Liver (tissue), 9 donors: ENCODE results near the gene MGRN1. TPM values are rescaled to one million over a fixed set of nuclear protein-coding genes. Genes with fewer than 3 reads are reported as not detected.
A peak's percentile ranks its signal among the peaks of the same experiment; 100 is the strongest.

Experiments
- DNase-seq: peaks from one replicate; pipeline ENCODE4 v3.0.0-alpha.2; 2017; ENCODE audit warnings: low spot score
- H3K27ac ChIP-seq, 2 donors: one replicate each; pipeline ENCODE4 v1.7.0; 2013; ENCODE audit warnings: inconsistent platforms in 2 of 2, low read length in 2 of 2, control low read depth in 1 of 2, low read depth in 1 of 2, mild to moderate bottlenecking in 1 of 2
- H3K27me3 ChIP-seq, 4 donors: one replicate each; pipeline versions ENCODE4 v1.6.1 to v1.7.0; 2013; ENCODE audit warnings: low read length in 3 of 4, inconsistent platforms in 1 of 4, mild to moderate bottlenecking in 1 of 4, moderate library complexity in 1 of 4; ENCODE audit not compliant: control insufficient read depth in 4 of 4, insufficient read depth in 4 of 4
- H3K36me3 ChIP-seq, 4 donors: one replicate each; pipeline versions ENCODE4 v1.6.1 to v1.7.0; 2013; ENCODE audit warnings: low read length in 3 of 4, mild to moderate bottlenecking in 3 of 4, low read depth in 1 of 4, moderate library complexity in 1 of 4; ENCODE audit not compliant: control insufficient read depth in 4 of 4, insufficient read depth in 3 of 4
- H3K4me1 ChIP-seq, 4 donors: one replicate each; pipeline versions ENCODE4 v1.6.1 to v1.7.0; 2013; ENCODE audit warnings: low read length in 3 of 4, mild to moderate bottlenecking in 3 of 4, moderate library complexity in 1 of 4; ENCODE audit not compliant: control insufficient read depth in 4 of 4, insufficient read depth in 4 of 4
- H3K4me3 ChIP-seq, 3 donors: one replicate each; pipeline versions ENCODE4 v1.6.1 to v1.7.0; 2013; ENCODE audit warnings: low read length in 3 of 3, control low read depth in 1 of 3, low read depth in 1 of 3, mild to moderate bottlenecking in 1 of 3
- H3K9ac ChIP-seq, 2 donors: one replicate each; pipeline ENCODE4 v1.7.0; 2013; ENCODE audit warnings: low read length in 2 of 2, mild to moderate bottlenecking in 2 of 2, moderate library complexity in 2 of 2, control low read depth in 1 of 2, low read depth in 1 of 2
- H3K9me3 ChIP-seq, 4 donors: one replicate each; pipeline versions ENCODE4 v1.6.1 to v1.7.0; 2013; ENCODE audit warnings: low read length in 3 of 4; ENCODE audit not compliant: control insufficient read depth in 4 of 4
- EGR1 ChIP-seq, 2 donors: IDR thresholded peaks; 2 replicates each; pipeline ENCODE4 v1.6.1; 2016 to 2018; ENCODE audit warnings: antibody characterized with exemption in 2 of 2, low read depth in 2 of 2
- FOXA1 ChIP-seq: IDR thresholded peaks from 2 replicates; pipeline ENCODE4 v1.6.1; 2016; ENCODE audit warnings: antibody characterized with exemption
- FOXA2 ChIP-seq: IDR thresholded peaks from 2 replicates; pipeline ENCODE4 v1.6.1; 2016; ENCODE audit warnings: antibody characterized with exemption
- GABPA ChIP-seq, 2 donors: IDR thresholded peaks in 1 of 2; conservative IDR thresholded peaks in 1 of 2; 2 replicates each; pipeline ENCODE4 v1.6.1; 2016; ENCODE audit warnings: antibody characterized with exemption in 2 of 2, mild to moderate bottlenecking in 1 of 2, moderate library complexity in 1 of 2
- HNF4A ChIP-seq, 2 donors: conservative IDR thresholded peaks; 2 replicates each; pipeline ENCODE4 v1.6.1; 2016; ENCODE audit warnings: antibody characterized with exemption in 2 of 2, mild to moderate bottlenecking in 2 of 2
- HNF4G ChIP-seq: IDR thresholded peaks from 2 replicates; pipeline ENCODE4 v1.6.1; 2016; ENCODE audit warnings: antibody characterized with exemption
- JUND ChIP-seq, 2 donors: IDR thresholded peaks; 2 replicates each; pipeline ENCODE4 v1.6.1; 2016; ENCODE audit warnings: antibody characterized with exemption in 2 of 2
- NR2F2 ChIP-seq: IDR thresholded peaks from 2 replicates; pipeline ENCODE4 v1.6.1; 2016; ENCODE audit warnings: antibody characterized with exemption
- RAD21 ChIP-seq, 2 donors: IDR thresholded peaks; 2 replicates each; pipeline ENCODE4 v1.6.1; 2016; ENCODE audit warnings: antibody characterized with exemption in 2 of 2, mild to moderate bottlenecking in 2 of 2
- SP1 ChIP-seq: IDR thresholded peaks from 2 replicates; pipeline ENCODE4 v1.6.1; 2018; ENCODE audit warnings: antibody characterized with exemption, mild to moderate bottlenecking
- TAF1 ChIP-seq: conservative IDR thresholded peaks from 2 replicates; pipeline ENCODE4 v1.6.1; 2016; ENCODE audit warnings: antibody characterized with exemption, mild to moderate bottlenecking
- YY1 ChIP-seq: IDR thresholded peaks from 2 replicates; pipeline ENCODE4 v1.6.1; 2016; ENCODE audit warnings: antibody characterized with exemption, mild to moderate bottlenecking
- WGBS: extraction: QIAGEN DNeasy Blood & Tissue Kit; methylation state at CpG from one replicate; pipeline ENCODE4 v1.1.7; 2013; 5-methylcytosine and 5-hydroxymethylcytosine counted together
- polyA plus RNA-seq, 2 donors: library from polyadenylated mRNA; stranded (reverse) in 1 of 2; unstranded in 1 of 2; fragments of 200-250 nt in 1 of 2; fragments of >200 nt in 1 of 2; fragmentation: Nextera tagmentation in 1 of 2; extraction: Ambion mirVana in 1 of 2; gene quantifications; one replicate each; pipeline versions ENCODE4 v1.2.1 to v1.2.3, GENCODE V29; 2013 to 2015
- total RNA-seq, 2 donors: library from RNA; depleted of rRNA; stranded (reverse); fragments of >200 nt; gene quantifications; one replicate each; pipeline ENCODE4 v1.2.3, GENCODE V29; 2014
- TF ChIP-seq, protein P1 (sequence below): IDR thresholded peaks from 2 replicates; pipeline ENCODE4 v1.6.1; 2016; ENCODE audit warnings: antibody characterized with exemption
- TF ChIP-seq, protein P2 (sequence below): IDR thresholded peaks from 2 replicates; pipeline ENCODE4 v1.6.1; 2016; ENCODE audit warnings: antibody characterized with exemption, mild to moderate bottlenecking
- TF ChIP-seq, protein P3 (sequence below): fragments of 150-350 bp; IDR thresholded peaks from 2 replicates; pipeline ENCODE4 v1.5.1; 2017; ENCODE audit warnings: improper control_type of control experiment, low read depth, low read length; ENCODE audit not compliant: missing input control
- TF ChIP-seq, protein P4 (sequence below): IDR thresholded peaks from 2 replicates; pipeline ENCODE4 v1.6.1; 2016; ENCODE audit warnings: antibody characterized with exemption
- donor health status: healthy.
- donor health status: healthy.
- donor health status: healthy.
- donor health status: healthy.
- donor health status: healthy.

Gene MGRN1
- total and polyA plus RNA-seq, 4 donors = 15.9 to 35.7 (median 25.9) TPM

DNA sequence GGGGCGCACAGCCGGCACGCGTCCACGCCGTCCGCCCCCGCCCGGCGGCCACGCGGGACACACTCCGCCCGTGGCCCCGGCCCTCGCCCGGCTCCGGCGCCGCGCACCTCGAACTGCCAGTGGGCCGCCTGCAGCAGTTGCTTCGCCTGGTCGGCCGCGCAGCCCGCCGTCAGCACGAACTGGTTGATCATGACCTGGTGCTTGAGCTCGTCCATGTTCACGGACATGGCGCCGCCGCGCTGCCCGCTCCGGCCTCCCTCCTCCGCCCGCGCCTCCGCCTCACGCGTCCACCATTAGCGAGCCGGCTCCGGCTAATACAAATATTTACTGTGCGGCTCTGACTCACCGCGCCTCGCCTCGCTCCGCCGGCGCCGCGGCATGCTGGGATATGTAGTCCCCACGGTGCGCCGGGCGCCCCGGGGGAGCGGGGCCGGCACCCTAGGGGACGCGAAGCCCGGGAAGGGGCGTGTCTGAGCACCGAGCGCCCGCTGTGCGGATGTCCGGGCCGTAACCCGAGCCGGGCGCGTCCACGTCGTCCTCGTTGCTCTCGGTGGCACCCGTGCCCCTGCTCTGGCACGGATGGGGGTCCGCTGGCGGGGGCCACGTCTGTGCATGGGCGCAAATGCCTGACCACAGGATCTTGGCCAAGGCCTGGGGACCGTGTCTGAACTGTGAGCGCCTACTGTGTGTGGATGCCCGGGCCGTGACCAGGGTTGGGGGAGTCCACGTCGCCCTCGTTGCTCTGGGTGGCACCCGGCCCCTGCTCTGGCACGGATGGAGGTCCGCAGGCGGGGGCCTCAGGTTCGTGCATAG is 9.8 kb upstream of the MGRN1 start, which contains the start of gene UBALD1:
Gene UBALD1, minus strand, starts transcription at position 318 of the 813 bp plus-strand sequence. Its CDS starts 91 bp downstream, at position 227.
- H3K4me3 ChIP-seq = peak within 1 kb of the TSS; percentile 85 to 94 (median 89)
- TF ChIP-seq HNF4A (conservative IDR thresholded peaks at IDR 0.05) = no peak
- TF ChIP-seq SP1 = peak; percentile 66
- TF ChIP-seq YY1 = peak; percentile 95
- TF ChIP-seq FOXA1 = peak; percentile 43
- no peak for TF ChIP-seq TAF1
- TF ChIP-seq EGR1 (IDR thresholded peaks at IDR 0.05; ENCODE audit: low read depth in 2 of 2) = no peak
- TF ChIP-seq GABPA (IDR thresholded peaks at IDR 0.05 in 1 of 2, conservative IDR thresholded peaks at IDR 0.05 in 1 of 2) = peak in 1 of 2 donors; percentile 70
- TF ChIP-seq, protein P1, sequence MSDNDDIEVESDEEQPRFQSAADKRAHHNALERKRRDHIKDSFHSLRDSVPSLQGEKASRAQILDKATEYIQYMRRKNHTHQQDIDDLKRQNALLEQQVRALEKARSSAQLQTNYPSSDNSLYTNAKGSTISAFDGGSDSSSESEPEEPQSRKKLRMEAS = no peak
- peak in 1 of 2 donors; percentile 94 for TF ChIP-seq JUND (IDR thresholded peaks at IDR 0.05)
- peak in 1 of 2 donors; percentile 17 for TF ChIP-seq RAD21 (IDR thresholded peaks at IDR 0.05)
- peak; percentile 66 for TF ChIP-seq FOXA2
- no peak for TF ChIP-seq HNF4G
- TF ChIP-seq, protein P2, sequence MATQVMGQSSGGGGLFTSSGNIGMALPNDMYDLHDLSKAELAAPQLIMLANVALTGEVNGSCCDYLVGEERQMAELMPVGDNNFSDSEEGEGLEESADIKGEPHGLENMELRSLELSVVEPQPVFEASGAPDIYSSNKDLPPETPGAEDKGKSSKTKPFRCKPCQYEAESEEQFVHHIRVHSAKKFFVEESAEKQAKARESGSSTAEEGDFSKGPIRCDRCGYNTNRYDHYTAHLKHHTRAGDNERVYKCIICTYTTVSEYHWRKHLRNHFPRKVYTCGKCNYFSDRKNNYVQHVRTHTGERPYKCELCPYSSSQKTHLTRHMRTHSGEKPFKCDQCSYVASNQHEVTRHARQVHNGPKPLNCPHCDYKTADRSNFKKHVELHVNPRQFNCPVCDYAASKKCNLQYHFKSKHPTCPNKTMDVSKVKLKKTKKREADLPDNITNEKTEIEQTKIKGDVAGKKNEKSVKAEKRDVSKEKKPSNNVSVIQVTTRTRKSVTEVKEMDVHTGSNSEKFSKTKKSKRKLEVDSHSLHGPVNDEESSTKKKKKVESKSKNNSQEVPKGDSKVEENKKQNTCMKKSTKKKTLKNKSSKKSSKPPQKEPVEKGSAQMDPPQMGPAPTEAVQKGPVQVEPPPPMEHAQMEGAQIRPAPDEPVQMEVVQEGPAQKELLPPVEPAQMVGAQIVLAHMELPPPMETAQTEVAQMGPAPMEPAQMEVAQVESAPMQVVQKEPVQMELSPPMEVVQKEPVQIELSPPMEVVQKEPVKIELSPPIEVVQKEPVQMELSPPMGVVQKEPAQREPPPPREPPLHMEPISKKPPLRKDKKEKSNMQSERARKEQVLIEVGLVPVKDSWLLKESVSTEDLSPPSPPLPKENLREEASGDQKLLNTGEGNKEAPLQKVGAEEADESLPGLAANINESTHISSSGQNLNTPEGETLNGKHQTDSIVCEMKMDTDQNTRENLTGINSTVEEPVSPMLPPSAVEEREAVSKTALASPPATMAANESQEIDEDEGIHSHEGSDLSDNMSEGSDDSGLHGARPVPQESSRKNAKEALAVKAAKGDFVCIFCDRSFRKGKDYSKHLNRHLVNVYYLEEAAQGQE = peak; percentile 80
- no peak for TF ChIP-seq NR2F2
- TF ChIP-seq, protein P3, sequence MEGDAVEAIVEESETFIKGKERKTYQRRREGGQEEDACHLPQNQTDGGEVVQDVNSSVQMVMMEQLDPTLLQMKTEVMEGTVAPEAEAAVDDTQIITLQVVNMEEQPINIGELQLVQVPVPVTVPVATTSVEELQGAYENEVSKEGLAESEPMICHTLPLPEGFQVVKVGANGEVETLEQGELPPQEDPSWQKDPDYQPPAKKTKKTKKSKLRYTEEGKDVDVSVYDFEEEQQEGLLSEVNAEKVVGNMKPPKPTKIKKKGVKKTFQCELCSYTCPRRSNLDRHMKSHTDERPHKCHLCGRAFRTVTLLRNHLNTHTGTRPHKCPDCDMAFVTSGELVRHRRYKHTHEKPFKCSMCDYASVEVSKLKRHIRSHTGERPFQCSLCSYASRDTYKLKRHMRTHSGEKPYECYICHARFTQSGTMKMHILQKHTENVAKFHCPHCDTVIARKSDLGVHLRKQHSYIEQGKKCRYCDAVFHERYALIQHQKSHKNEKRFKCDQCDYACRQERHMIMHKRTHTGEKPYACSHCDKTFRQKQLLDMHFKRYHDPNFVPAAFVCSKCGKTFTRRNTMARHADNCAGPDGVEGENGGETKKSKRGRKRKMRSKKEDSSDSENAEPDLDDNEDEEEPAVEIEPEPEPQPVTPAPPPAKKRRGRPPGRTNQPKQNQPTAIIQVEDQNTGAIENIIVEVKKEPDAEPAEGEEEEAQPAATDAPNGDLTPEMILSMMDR = peak; percentile 1
- TF ChIP-seq, protein P4, sequence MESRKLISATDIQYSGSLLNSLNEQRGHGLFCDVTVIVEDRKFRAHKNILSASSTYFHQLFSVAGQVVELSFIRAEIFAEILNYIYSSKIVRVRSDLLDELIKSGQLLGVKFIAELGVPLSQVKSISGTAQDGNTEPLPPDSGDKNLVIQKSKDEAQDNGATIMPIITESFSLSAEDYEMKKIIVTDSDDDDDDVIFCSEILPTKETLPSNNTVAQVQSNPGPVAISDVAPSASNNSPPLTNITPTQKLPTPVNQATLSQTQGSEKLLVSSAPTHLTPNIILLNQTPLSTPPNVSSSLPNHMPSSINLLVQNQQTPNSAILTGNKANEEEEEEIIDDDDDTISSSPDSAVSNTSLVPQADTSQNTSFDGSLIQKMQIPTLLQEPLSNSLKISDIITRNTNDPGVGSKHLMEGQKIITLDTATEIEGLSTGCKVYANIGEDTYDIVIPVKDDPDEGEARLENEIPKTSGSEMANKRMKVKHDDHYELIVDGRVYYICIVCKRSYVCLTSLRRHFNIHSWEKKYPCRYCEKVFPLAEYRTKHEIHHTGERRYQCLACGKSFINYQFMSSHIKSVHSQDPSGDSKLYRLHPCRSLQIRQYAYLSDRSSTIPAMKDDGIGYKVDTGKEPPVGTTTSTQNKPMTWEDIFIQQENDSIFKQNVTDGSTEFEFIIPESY = no peak
- H3K27me3 ChIP-seq = no peaks in the 10 kb centered on the region
- 9% methylated on average over 100 of the region's 100 CpGs for WGBS
- peak within 1 kb of the TSS; percentile 93 to 99 for H3K27ac ChIP-seq
- DNase-seq = peak; percentile 84
- H3K36me3 ChIP-seq = peaks cover 0 to under 1% (median 0%) of the 10 kb centered on the region in 4 donors
- peak within 1 kb of the TSS; percentile 57 to 92 for H3K9ac ChIP-seq
- H3K4me1 ChIP-seq = peaks cover 15 to 62% (median 41%) of the 10 kb centered on the region in 4 donors
- no peaks in the 10 kb centered on the region for H3K9me3 ChIP-seq
